Measurements from ENCODE around the gene AP2M1. TPM values are rescaled to one million over a fixed set of nuclear protein-coding genes. Genes with fewer than 3 reads are reported as not detected.

Gene AP2M1
- 391 and 403 TPM in 2 replicates for total RNA-seq (2021; fragmentation: NEBNext Ultra II Directional; extraction: Animal tissue kit (Norgen Biotek cat#: 25700))
- 454 and 540 TPM in 2 replicates for polyA plus RNA-seq (2011; rRNA removed)
- 456 TPM for polyA plus RNA-seq (2011; cell fraction: cytosol; rRNA removed)
- polyA plus RNA-seq (2011; cell fraction: nucleus; rRNA removed) = 429 TPM
- 530 to 583 TPM (median 543 TPM) in 4 replicates for polyA plus RNA-seq (2012, experiment 1 of 2)
- polyA plus RNA-seq (2012, experiment 2 of 2) = 718 TPM
- polyA plus RNA-seq (2013, experiment 1 of 2) = 212 TPM
- polyA plus RNA-seq (2013, experiment 2 of 2) = 214 TPM
- polyA minus RNA-seq (2011; rRNA and poly(A)+ RNA removed) = 550 and 559 TPM in 2 replicates
- 149 TPM for polyA minus RNA-seq (2011; cell fraction: cytosol; rRNA and poly(A)+ RNA removed)
- 181 TPM for polyA minus RNA-seq (2011; cell fraction: nucleus; rRNA and poly(A)+ RNA removed)
- long read RNA-seq, experiment 1, transcript AP2M1-202 (11 exons, 2,091 nt) = major isoform, 50 of 319 reads
- long read RNA-seq, experiment 1, partial matches to known transcripts = 218 of 319 reads
- long read RNA-seq, experiment 1, other reads (novel, unspliced or antisense) = 45 of 319 reads
- long read RNA-seq, experiment 2, transcript AP2M1-202 (11 exons, 2,091 nt) = major isoform, 22 of 560 reads
- long read RNA-seq, experiment 2, partial matches to known transcripts = 146 of 560 reads
- long read RNA-seq, experiment 2, other reads (novel, unspliced or antisense) = 388 of 560 reads

DNA sequence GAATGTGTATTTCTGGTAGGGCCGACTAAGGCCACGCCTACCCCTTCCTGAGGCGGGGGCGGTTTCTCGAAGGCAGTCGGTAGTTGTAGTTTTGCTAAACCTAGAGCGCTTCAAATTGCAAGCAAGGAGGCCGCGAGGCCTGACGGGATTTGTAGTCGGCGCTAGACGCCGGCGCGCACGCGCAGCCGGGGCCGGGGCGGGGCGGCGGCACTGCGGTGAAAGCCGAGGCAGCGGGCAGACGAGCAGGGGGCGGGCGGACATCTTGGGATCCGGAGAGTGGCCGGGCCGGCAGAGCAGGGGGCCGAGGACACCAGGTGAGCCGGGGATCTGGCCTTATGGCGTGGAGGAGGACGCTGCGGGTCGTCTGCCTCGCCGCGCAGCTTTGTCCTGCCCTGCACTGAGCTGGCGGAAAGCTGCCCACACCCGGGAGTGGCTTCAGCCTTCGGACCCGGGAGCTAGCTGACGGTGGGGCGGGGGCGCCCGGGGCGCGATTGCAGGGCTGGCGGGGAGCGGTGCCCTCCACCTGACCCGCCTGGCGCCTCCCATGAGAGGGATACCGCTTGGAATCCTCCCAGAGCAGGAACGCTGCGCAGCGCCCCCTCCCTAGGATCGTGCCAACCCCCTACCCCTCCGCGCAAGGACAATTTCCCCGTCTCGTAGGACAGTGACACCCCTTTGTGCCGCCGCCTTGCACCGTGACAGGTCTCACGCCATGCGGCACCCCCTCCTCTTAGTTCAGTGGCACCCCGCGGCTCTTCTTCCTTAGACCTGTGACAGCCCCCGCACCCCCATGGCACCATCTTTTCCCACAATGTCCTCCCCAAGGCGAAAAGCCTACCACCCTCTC, at the start of gene AP2M1:
TSS of gene AP2M1 (plus strand) at position 210 of the 847 bp plus-strand sequence. CDS start 2,139 bp downstream, outside the sequence.
- H3K23me2 ChIP-seq (ENCODE audit: low read depth, low read length) = peaks cover 8% of the 10 kb centered on the region
- CTCF ChIA-PET (ENCODE audit: partially characterized antibody) = interaction anchor here (1.1 to 1.5 kb wide), 3 partner anchors 21 to 116 kb away, joined by 3 read pairs; no protein-coding TSS in a partner anchor
- FAIRE-seq (no peak), DNase-seq (ENCODE audit: low read depth in 1 of 2, low spot score in 2 of 2) (peak; percentile 96 to 98)
- H3K4me2 ChIP-seq (ENCODE audit: insufficient read depth in 1 of 2, low read depth in 2 of 2, low read length in 2 of 2) = peak within 1 kb of the TSS; percentile 91 to 96
- H2BK5ac ChIP-seq (ENCODE audit: low read depth, low read length) = peak within 1 kb of the TSS; percentile 96; the same call in 1 of the 2 replicates
- H3K4me1 ChIP-seq (replicated peaks in 1 of 4; ENCODE audit: control insufficient read depth in 3 of 4, insufficient read depth in 4 of 4, low read length in 3 of 4) = peaks cover 0 to 23% (median 15%) of the 10 kb centered on the region in 4 experiments; a peak in 6 of 7 replicates
- H2BK12ac ChIP-seq (ENCODE audit: low read depth, low read length) = no peak within 1 kb of the TSS
- peak within 1 kb of the TSS; percentile 61 for H4K91ac ChIP-seq (replicated peaks; ENCODE audit: insufficient read length, low read length)
- H3K4me3 ChIP-seq (ENCODE audit: extremely low read depth in 1 of 4, insufficient read depth in 2 of 4, low read depth in 3 of 4, low read length in 4 of 4) = peak within 1 kb of the TSS; percentile 68 to 92 (median 86)
- no peak within 1 kb of the TSS for H3K23ac ChIP-seq (ENCODE audit: insufficient read length)
- H4K8ac ChIP-seq (ENCODE audit: extremely low read depth, insufficient read depth, low read length) = peak within 1 kb of the TSS; percentile 84; the same call in 1 of the 2 replicates
- H3K18ac ChIP-seq (ENCODE audit: extremely low read depth, low read length) = peak within 1 kb of the TSS; percentile 90
- peak within 1 kb of the TSS; percentile 87 for H3K27ac ChIP-seq (ENCODE audit: low read depth, low read length)
- H4K20me1 ChIP-seq (replicated peaks in 1 of 2; ENCODE audit: control insufficient read depth in 1 of 2, insufficient read depth in 2 of 2, low read length in 2 of 2) = peaks cover 0 to 13% of the 10 kb centered on the region in 2 experiments
- no peaks in the 10 kb centered on the region for H3K9me3 ChIP-seq (ENCODE audit: insufficient read depth in 2 of 2, low read depth in 1 of 2, low read length in 1 of 2)
- H2BK15ac ChIP-seq (ENCODE audit: low read length) = no peak within 1 kb of the TSS
- H2AK5ac ChIP-seq (ENCODE audit: low read depth, low read length) = no peak within 1 kb of the TSS
- H3K9ac ChIP-seq (replicated peaks in 1 of 4; ENCODE audit: extremely low read depth in 1 of 4, low read depth in 3 of 4, low read length in 3 of 4) = peak within 1 kb of the TSS; percentile 54 to 93 (median 84)
- peak within 1 kb of the TSS; percentile 53 for H4K5ac ChIP-seq (ENCODE audit: insufficient read length, low read depth, low read length)
- WGBS, 2 experiments (ENCODE audit: extremely low coverage in 1 of 2, insufficient coverage in 1 of 2, insufficient read length in 1 of 2, insufficient replicate concordance in 2 of 2, low coverage in 1 of 2, low lambda C conversion rate in 2 of 2, missing lambda C conversion rate in 1 of 2) = 1% methylated on average over 54 of the region's 73 CpGs; no CpG with 5 or more reads in 1 of the 2 experiments
- no peak within 1 kb of the TSS for H2BK120ac ChIP-seq (replicated peaks; ENCODE audit: low read depth, low read length)
- no peaks in the 10 kb centered on the region for H3K27me3 ChIP-seq (replicated peaks in 1 of 4; ENCODE audit: control insufficient read depth in 3 of 4, extremely low read depth in 1 of 4, insufficient read depth in 3 of 4, low read length in 3 of 4)
- H2AFZ ChIP-seq (ENCODE audit: low read length) = peak within 1 kb of the TSS; percentile 48; the same call in 1 of the 2 replicates
- peaks cover 13% of the 10 kb centered on the region for H3K79me1 ChIP-seq (ENCODE audit: low read depth, low read length)
- peak within 1 kb of the TSS; percentile 92 for H3K4ac ChIP-seq (replicated peaks; ENCODE audit: insufficient read length, low read depth, low read length)
- no peak within 1 kb of the TSS for H3K14ac ChIP-seq (ENCODE audit: insufficient read length)
- peaks cover 21 to 32% (median 30%) of the 10 kb centered on the region in 4 experiments for H3K36me3 ChIP-seq (ENCODE audit: control insufficient read depth in 2 of 4, insufficient read depth in 4 of 4, low read length in 3 of 4)
- H3K56ac ChIP-seq (replicated peaks; ENCODE audit: insufficient read length, low read depth, low read length) = peak within 1 kb of the TSS; percentile 86
- POLR2A ChIA-PET (ENCODE audit: partially characterized antibody) = interaction anchor here (0.6 to 2.6 kb wide), 10 partner anchors 9 to 86 kb away, joined by 3 to 16 read pairs (median 6); partner anchors contain the start of genes ABCF3, DVL3 and EIF2B5
- H2BK20ac ChIP-seq (ENCODE audit: low read length) = no peak within 1 kb of the TSS
- H3K79me2 ChIP-seq (ENCODE audit: control insufficient read depth in 1 of 2, insufficient read depth in 2 of 2, low read length in 2 of 2) = peaks cover 0 to 37% of the 10 kb centered on the region in 2 experiments; a peak in 2 of 4 replicates
- TF ChIP-seq SP1 (IDR thresholded peaks at IDR 0.05; ENCODE audit: low read depth, low read length) = peak; percentile 72
- TF ChIP-seq NRF1 (IDR thresholded peaks at IDR 0.05; ENCODE audit: low read depth, low read length) = peak; percentile 89
- TF ChIP-seq ASH2L (IDR thresholded peaks at IDR 0.05; ENCODE audit: low read length) = peak; percentile 58
- TF ChIP-seq SRF (IDR thresholded peaks at IDR 0.05; ENCODE audit: low read depth, low read length) = 0 out of 2 replicates have a peak, but pooled peaks have one; percentile 22
- peak; percentile 97 for TF ChIP-seq SIX5 (IDR thresholded peaks at IDR 0.05; ENCODE audit: low read depth, low read length)
- TF ChIP-seq TBP (IDR thresholded peaks at IDR 0.05; ENCODE audit: low read depth, low read length) = 0 out of 2 replicates have a peak, but pooled peaks have one; percentile 40
